HAP-1 (cell line): Measurements from ENCODE around the gene C2CD4C.
"Not testable (repeated sequence)": the region's sequence is repeated elsewhere in the genome, so short reads cannot be mapped to it uniquely, and the experiment has no call there.

Experiments used
- DNase-seq, 2 experiments: peaks; one replicate each; pipeline ENCODE4 v3.0.0-alpha.2; 2016 to 2020; ENCODE audit warnings: low spot score in 2 of 2
- H3K27me3 ChIP-seq: fragments of 250-450 bp; sonication (Bioruptor Pico); 2 replicates; pipeline ENCODE4 v1.5.1; 2020; ENCODE audit warnings: low read depth, mild to moderate bottlenecking, moderate library complexity
- H3K36me3 ChIP-seq: fragments of 250-450 bp; sonication (Bioruptor Pico); replicated peaks from 2 replicates; pipeline ENCODE4 v1.5.1; 2020; ENCODE audit warnings: mild to moderate bottlenecking
- H3K4me1 ChIP-seq: fragments of 250-450 bp; sonication (Bioruptor Pico); 2 replicates; pipeline ENCODE4 v1.5.1; 2020; ENCODE audit warnings: mild to moderate bottlenecking
- H3K4me3 ChIP-seq: fragments of 250-450 bp; sonication (Bioruptor Pico); 2 replicates; pipeline ENCODE4 v1.5.1; 2020; ENCODE audit warnings: mild to moderate bottlenecking, moderate library complexity
- H3K9me3 ChIP-seq: fragments of 250-450 bp; sonication (Bioruptor Pico); 2 replicates; pipeline ENCODE4 v1.5.1; 2020; ENCODE audit warnings: mild to moderate bottlenecking, moderate library complexity
- in situ Hi-C: fragments of 300-500 bp; cut with MboI; formaldehyde crosslinking; loops from 3 replicates; pipeline ENCODE4 v1.14.3; 2020; ENCODE audit warnings: low sequenced_read_pairs, inconsistent platforms, mixed read lengths

The C2CD4C gene

DNA sequence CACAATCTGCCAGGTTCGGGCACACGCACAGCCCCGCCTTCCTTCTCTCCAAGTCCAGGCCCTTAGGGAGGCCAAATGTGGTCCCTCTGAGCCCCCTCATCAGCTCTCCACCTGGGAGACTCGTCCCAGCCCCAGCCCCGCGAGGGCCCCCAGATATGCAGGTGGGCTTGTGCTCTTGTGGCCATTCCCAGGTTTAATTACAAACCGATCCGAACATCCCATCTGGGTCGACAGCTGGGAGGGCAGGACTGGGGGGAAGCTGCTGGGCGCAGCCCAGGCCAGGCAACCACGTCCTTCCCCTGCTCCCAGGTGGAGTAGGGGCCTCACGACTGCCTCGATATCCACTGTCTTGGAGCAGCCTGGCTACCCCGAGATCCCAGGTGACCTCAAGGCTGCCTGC, 7.5 kb upstream of the C2CD4C start:
- no peaks in the 10 kb centered on the region for H3K27me3 ChIP-seq
- H3K4me1 ChIP-seq = no peaks in the 10 kb centered on the region
- H3K36me3 ChIP-seq = no peaks in the 10 kb centered on the region
- no peak for DNase-seq
- 0 out of 2 replicates have a peak, but pooled peaks cover under 1% of the 10 kb centered on the region for H3K9me3 ChIP-seq
- no peak overlapping the region for H3K4me3 ChIP-seq
- in situ Hi-C loops = no loop called here

DNA sequence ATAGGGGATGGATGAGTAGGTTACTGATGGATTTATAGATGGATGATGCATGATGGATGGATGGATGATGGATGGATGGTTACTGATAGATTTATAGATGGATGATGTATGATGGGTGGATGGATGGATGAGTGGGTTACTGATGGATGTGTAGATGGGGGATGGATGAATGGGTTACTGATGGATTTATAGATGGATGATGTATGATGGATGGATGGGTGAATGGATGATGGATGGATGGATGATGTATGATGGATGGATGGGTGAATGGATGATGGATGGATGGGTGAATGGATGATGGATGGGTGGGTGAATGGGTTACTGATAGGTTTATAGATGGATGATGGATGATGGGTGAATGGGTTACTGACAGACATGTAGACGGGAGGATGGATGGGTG, 6.3 kb upstream of the C2CD4C start:
- no peaks in the 10 kb centered on the region for H3K27me3 ChIP-seq
- H3K36me3 ChIP-seq = no peaks in the 10 kb centered on the region
- peaks cover 2% of the 10 kb centered on the region; the same call in 1 of the 2 replicates for H3K9me3 ChIP-seq
- in situ Hi-C loops = no loop called here
- no peaks in the 10 kb centered on the region for H3K4me1 ChIP-seq
- no peak overlapping the region for H3K4me3 ChIP-seq
- DNase-seq = no peak

DNA sequence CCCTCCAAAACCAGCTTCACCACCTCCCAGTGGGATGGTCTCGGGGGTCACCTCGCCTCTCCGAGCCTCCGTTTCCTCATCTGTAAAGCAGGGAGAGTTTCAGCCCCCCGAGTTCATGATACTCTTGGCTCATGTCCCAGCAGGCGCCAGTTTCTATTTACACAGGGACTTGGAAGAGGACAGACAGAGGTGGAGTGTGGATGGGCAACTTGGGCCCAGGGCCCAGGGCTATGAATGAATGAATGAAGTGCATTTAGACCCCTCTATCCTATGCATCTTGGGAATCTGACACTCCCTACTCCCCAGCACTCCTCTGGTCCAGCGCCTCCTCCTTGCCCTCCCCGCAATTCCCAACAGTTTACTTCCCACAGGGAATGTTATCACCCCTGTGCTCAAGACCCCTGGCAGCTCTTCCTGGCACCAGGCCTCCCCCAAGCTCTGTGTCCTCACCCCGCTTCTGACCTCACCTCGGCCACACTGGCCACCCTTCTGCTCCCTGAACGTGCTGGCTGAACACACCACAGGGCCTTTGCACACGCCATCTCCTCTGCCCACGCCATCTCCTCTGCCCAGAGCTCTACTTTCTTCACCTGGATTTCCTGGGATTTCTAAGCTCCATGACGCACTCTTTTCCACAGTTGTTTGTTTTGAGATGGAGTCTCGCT, 4.9 kb upstream of the C2CD4C start:
- peaks cover 5% of the 10 kb centered on the region; the same call in 1 of the 2 replicates for H3K4me1 ChIP-seq
- DNase-seq = no peak
- H3K36me3 ChIP-seq = no peaks in the 10 kb centered on the region
- in situ Hi-C loops = no loop called here
- H3K27me3 ChIP-seq = no peaks in the 10 kb centered on the region
- peaks cover 6% of the 10 kb centered on the region; the same call in 1 of the 2 replicates for H3K9me3 ChIP-seq
- H3K4me3 ChIP-seq = no peak overlapping the region

DNA sequence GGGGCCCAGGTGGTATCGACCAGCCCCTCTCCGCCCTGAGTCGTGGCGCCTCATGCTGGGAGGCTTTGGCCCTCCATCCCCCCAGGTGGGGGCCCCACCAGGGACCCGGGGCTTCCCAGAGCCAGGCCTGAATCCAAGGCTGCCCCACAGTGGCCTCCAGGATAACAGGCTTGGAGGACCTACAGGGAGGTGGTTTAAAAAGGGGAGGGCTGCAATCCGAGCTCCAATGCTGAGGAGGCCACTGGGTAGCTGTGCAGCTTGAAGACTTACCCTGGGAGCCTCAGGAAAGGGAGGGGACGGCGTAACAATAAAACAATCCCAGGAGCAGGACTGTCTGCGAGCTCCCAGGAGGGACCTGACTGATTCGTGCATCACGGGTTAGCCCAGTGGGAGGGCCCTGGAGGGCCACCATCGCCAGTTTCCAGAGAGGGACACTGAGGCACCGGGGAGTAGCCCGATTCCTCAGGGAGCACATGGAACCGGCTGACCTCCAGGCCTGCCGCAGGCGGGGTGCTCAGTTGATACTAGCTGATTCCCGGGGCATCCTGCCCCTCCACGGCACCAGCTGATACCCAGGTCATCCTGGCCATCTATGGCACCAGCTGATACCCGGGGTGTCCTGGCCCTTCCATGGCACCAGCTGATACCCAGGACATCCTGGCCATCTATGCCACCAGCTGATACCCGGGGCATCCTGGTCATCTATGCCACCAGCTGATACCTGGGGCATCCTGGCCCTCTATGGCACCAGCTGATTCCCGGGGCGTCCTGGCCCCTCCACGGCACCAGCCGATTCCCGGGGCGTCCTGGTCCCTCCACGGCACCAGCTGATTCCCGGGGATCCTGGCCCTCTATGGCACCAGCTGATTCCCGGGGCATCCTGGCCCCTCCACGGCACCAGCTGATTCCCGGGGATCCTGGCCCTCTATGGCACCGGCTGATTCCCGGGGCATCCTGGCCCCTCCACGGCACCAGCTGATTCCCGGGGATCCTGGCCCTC, 3.7 kb upstream of the C2CD4C start:
- Histone ChIP-seq H3K27me3 (no peaks in the 10 kb centered on the region), H3K9me3 (peaks cover 6% of the 10 kb centered on the region; the same call in 1 of the 2 replicates), H3K36me3 (peaks cover 1% of the 10 kb centered on the region; the same call in 1 of the 2 replicates), H3K4me3 (no peak overlapping the region), H3K4me1 (peaks cover 9% of the 10 kb centered on the region)
- peak in 1 of 2 experiments; percentile 24 for DNase-seq
- in situ Hi-C loops = no loop called here

DNA sequence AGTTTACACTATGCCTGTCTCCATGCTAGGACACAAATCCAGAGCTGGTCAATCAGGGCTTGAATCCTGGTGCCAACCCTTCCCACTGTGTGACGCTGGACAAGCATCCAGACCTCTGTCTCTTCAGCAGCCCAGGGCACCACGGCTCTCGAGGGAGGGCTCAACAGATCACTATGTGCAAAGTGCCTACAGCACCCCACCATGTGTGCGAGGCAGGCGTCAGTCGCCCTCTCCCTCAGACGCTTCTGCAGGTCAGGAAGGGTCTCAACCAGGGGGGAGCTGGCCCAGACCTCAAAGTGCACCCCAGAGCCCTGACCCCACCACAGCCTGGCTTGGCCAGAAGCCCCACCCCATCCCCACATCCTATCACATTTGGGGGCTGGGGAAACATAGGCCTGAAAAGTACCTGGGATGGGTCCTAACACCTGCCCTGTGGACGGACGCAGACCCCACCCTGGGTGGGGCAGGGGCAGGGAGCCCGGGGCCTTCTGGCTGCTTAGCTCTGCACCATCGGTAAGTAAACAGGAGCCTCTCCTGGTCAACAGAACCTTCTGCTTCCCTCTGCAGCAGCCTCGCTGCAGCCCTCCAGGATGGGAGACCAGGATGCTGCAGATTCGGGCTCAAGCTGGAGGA, 2.9 kb upstream of the C2CD4C start:
- H3K4me1 ChIP-seq = peaks cover 10% of the 10 kb centered on the region
- peak in 1 of 2 experiments; percentile 4 for DNase-seq
- H3K9me3 ChIP-seq = peaks cover 6% of the 10 kb centered on the region; the same call in 1 of the 2 replicates
- H3K4me3 ChIP-seq = no peak overlapping the region
- no peaks in the 10 kb centered on the region for H3K27me3 ChIP-seq
- in situ Hi-C loops = no loop called here
- H3K36me3 ChIP-seq = peaks cover 7% of the 10 kb centered on the region; the same call in 1 of the 2 replicates

DNA sequence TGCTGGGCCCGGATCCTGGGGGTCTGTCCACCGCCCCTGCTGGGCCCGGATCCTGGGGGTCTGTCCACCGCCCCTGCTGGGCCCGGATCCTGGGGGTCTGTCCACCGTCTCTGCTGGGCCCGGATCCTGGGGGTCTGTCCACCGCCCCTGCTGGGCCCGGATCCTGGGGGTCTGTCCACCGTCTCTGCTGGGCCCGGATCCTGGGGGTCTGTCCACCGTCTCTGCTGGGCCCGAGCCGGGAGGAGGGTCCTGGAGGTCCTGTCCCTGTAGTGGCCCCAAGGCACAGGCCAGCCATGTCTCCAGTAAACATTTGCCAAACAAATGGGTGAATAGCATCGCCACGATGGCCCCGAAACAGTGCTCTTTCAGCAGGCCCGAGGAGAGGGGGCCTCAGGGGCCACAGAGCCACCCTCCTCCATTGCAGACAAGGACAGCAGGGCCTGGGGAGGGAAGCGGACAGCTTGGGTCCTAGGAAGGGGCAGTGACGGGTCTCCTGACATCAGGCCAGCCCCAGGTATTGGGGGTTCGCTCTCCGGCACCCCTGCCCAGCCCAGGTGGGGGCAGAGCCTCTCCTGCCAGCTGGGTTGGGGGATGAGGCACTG, 2.3 kb upstream of the C2CD4C start:
- H3K9me3 ChIP-seq, H3K27me3 ChIP-seq, H3K4me3 ChIP-seq, in situ Hi-C loops, H3K4me1 ChIP-seq: not testable (repeated sequence)
- peaks cover 13% of the 10 kb centered on the region; the same call in 1 of the 2 replicates for H3K36me3 ChIP-seq
- peak in 1 of 2 experiments; percentile 6 for DNase-seq

DNA sequence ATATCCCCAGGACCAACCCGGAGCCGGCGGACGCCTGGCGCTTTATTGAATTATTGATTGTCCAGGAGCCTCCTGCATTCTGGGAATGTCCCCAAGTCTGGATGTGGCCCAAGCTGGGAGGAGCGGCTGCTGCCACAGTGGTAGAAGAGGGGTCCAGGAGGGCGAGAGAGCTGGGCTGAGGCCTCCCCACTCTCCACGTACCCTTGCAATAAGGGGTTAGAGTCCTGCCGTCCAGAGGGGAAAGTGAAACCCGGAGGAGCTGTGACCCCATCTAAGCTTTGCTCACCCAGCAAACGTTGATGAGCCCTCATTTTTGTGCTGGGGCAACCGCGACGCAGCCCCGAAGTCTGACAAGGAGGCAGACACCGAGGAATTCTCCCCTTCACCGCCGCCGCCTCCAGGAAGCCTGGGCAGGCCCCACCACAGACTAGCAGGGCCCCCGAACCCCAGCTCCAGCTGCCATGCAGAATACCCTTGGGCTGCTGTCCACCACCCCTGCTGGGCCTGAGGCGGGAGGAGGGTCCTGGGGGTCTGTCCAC, 1.4 kb upstream of the C2CD4C start:
- Histone ChIP-seq H3K9me3 (peaks cover 6% of the 10 kb centered on the region; the same call in 1 of the 2 replicates), H3K36me3 (peaks cover 13% of the 10 kb centered on the region; the same call in 1 of the 2 replicates), H3K27me3 (no peaks in the 10 kb centered on the region), H3K4me1 (peaks cover 12% of the 10 kb centered on the region), H3K4me3 (no peak overlapping the region)
- in situ Hi-C loops = no loop called here
- peak in 1 of 2 experiments; percentile 7 for DNase-seq

DNA sequence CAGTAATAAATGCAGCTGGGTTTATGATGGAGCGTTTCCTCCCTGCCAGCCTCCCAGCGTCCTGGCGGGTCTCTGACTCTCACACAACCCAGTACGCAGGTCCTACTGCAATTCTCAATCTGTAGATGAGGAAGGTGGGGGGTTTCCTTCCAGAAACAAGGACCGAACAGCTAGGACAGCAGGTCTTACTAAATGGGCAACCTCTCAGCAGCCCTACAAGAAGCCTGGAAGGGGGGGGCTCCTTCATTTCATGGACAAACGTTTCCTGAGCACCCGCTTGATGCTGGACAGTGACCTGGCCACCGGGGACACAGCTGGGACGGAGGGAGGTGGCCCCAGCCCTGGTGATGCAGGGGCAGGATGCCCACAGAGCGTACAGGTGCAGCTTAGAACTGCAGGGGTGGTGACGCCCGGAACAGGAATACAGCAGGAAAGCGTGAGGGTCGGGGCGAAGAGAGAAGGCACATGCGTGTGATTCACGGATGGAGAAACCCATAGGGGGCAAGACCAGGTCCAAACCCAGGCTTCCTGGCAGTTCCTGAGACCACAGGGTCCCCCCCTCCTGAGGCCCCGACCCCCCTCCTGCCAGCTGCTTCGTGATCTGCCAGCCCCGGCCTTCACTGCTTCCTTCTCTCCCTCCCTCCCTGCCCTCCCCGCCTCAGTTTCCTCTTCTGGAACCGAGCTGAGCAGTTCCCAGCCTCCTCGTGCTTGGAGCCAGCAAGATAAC, 732 bp upstream of the C2CD4C start:
- H3K4me1 ChIP-seq = peaks cover 14% of the 10 kb centered on the region
- H3K27me3 ChIP-seq = no peaks in the 10 kb centered on the region
- peaks cover 6% of the 10 kb centered on the region; the same call in 1 of the 2 replicates for H3K9me3 ChIP-seq
- in situ Hi-C loops = no loop called here
- H3K36me3 ChIP-seq = peaks cover 13% of the 10 kb centered on the region; the same call in 1 of the 2 replicates
- DNase-seq = no peak
- H3K4me3 ChIP-seq = peak overlapping the region; percentile 70

DNA sequence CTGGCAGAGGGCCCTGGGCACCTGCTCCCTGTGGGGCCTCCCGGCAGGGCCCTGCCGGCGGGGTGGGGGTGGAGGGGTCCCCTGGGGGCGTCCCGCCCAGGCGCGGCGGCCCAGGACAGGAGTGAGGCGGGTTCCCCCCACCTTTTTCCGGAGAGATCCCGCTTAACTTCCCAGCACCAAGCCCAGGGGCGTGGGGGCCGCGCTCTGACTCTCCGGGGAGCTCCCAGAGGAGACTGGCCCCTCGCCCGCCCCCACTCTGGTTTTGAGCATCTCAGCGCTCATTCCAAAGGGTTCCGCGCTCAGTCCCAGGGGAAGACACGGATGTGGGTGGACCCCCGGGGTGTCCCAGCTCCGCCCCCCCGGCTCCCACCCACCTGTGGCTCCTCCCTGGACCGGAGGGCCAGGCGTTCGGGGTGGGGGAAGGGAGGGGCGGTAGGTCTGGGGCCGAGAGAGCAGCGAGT, 476 bp downstream of the C2CD4C start:
- Histone ChIP-seq H3K4me3 (peak overlapping the region; percentile 70), H3K27me3 (no peaks in the 10 kb centered on the region), H3K9me3 (peaks cover 6% of the 10 kb centered on the region; the same call in 1 of the 2 replicates), H3K36me3 (peaks cover 13% of the 10 kb centered on the region; the same call in 1 of the 2 replicates), H3K4me1 (peaks cover 16% of the 10 kb centered on the region)
- DNase-seq = peak; percentile 69 to 90
- in situ Hi-C loops = no loop called here

DNA sequence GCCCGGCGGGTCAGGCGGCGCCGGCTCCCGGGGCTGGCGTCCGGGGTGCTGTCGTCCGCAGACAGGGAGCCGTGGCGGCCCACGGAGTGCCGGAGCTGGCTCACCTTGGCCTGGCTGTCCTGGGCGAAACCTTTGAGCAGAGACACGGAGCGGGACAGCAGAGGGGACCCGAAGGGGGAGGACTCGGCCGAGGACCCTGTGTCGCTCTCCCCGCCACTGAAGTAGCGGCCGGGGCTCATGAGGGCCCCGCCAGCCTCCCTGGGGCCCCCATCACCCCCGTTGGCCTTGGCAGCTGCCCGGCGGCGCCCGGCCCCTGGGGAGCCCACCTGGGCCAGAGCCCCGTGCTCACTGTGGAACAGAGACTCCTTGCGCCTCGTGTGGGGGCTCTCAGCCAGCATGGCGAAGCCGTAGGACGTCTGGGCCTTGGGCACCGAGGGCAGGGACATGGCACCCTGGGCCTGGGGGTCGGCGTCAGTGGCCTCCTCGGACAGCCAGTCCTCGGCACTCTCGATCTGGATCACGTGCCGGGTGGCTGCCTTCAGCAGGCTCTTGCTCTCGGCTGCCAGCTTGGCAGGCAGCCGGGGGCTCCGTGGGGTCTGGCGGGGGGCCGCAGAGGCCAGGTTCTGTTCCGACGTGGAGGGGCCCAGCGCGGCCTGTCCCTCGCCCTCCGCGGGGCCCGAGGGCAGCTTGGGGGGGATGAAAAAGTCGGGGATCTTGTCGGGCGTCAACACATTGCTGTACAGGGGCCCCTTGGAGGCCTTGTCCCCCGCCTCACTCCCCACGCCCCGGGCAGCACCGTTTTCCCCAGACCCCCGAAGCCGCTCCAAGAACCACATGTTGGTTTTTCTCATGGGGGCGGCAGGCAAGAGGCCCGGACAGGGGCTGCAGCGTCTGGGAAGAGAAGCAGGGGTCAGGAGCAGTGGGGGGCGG, 1.2 kb downstream of the C2CD4C start:
- DNase-seq = no peak
- Histone ChIP-seq H3K27me3 (no peaks in the 10 kb centered on the region), H3K36me3 (peaks cover 13% of the 10 kb centered on the region; the same call in 1 of the 2 replicates), H3K9me3 (peaks cover 6% of the 10 kb centered on the region; the same call in 1 of the 2 replicates), H3K4me1 (peaks cover 19% of the 10 kb centered on the region), H3K4me3 (peak overlapping the region; percentile 70)
- in situ Hi-C loops = no loop called here

DNA sequence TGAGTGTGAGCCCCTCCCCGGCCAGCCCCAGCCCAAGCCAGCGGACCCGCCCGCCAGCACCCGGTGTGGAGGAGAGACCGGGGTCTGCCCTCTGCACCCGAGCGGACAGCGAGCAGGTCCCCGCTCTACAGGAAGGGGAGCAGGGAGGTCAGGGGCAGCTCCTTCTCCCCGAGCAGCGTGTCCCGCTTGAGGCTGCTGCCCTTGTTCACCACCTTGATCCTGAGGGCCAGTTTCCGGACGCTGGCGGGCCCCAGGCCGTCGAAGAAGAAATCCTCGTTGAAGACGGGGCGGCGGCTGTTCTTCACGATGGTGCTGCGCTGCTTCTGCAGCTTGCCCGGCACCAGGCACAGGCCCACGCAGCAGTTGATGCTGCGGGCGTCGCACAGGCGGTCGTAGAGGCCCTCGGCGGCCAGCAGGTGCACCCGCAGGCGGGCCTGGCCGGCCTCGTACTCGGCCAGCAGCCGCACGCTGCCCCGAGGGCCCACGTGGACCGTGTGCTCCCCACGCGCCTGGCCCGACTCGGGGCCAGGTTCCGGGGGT, 1.9 kb downstream of the C2CD4C start:
- H3K36me3 ChIP-seq = peaks cover 13% of the 10 kb centered on the region; the same call in 1 of the 2 replicates
- H3K27me3 ChIP-seq = no peaks in the 10 kb centered on the region
- peaks cover 19% of the 10 kb centered on the region for H3K4me1 ChIP-seq
- no peak for DNase-seq
- in situ Hi-C loops = no loop called here
- peaks cover 6% of the 10 kb centered on the region; the same call in 1 of the 2 replicates for H3K9me3 ChIP-seq
- no peak overlapping the region for H3K4me3 ChIP-seq
